Thoracic aorta (tissue), 2 donors: ENCODE data around the gene LCE5A. TPM values are rescaled to one million over a fixed set of nuclear protein-coding genes. Genes with fewer than 3 reads are reported as not detected.

ENCODE experiments used
- ATAC-seq: fragments of 150-250 bp; one replicate; pipeline ENCODE4 v1.8.0; 2017; ENCODE audit warnings: low read depth; ENCODE audit not compliant: insufficient number of reproducible peaks, low FRiP score
- DNase-seq: peaks from one replicate; pipeline ENCODE4 v3.0.0-alpha.2; 2020; ENCODE audit warnings: low spot score
- H3K27ac ChIP-seq, 2 donors: fragments of 200-600 bp; sonication (generic); 1 replicate in 1 of 2; 2 replicates in 1 of 2; pipeline ENCODE4 v1.5.1; 2016; ENCODE audit warnings: mild to moderate bottlenecking in 2 of 2, moderate library complexity in 2 of 2
- H3K27me3 ChIP-seq: fragments of 200-600 bp; sonication (generic); replicated peaks from 2 replicates; pipeline ENCODE4 v1.6.0; 2016; ENCODE audit warnings: mild to moderate bottlenecking; ENCODE audit not compliant: insufficient read depth
- H3K36me3 ChIP-seq: fragments of 200-600 bp; sonication (generic); one replicate; pipeline ENCODE4 v1.5.1; 2016
- H3K4me1 ChIP-seq, 2 donors: fragments of 200-600 bp; sonication (generic); 1 replicate in 1 of 2; 2 replicates in 1 of 2; pipeline versions ENCODE4 v1.5.1 to v1.6.0; 2016; ENCODE audit warnings: low read depth in 2 of 2, mild to moderate bottlenecking in 1 of 2; ENCODE audit not compliant: control insufficient read depth in 1 of 2
- H3K4me3 ChIP-seq: fragments of 200-600 bp; sonication (generic); 2 replicates; pipeline ENCODE4 v1.5.1; 2016; ENCODE audit warnings: mild to moderate bottlenecking
- H3K9me3 ChIP-seq: fragments of 200-600 bp; sonication (generic); 2 replicates; pipeline ENCODE4 v1.5.1; 2016
- CTCF ChIP-seq: fragments of 200-600 bp; sonication (generic); IDR thresholded peaks from one replicate; pipeline ENCODE4 v1.5.1; 2019; ENCODE audit warnings: antibody characterized with exemption
- total RNA-seq, 2 donors: library from RNA; depleted of rRNA; stranded (reverse); fragments of >200 nt; gene quantifications; one replicate each; pipeline versions ENCODE4 v1.1.0 to v1.2.3, GENCODE V29; 2016

The LCE5A gene
- total RNA-seq = not detected

GRCh38 chr1:152510503-152510902, at the start of gene LCE5A:
Gene LCE5A, plus strand, starts transcription at chr1:152510803. Its CDS starts 732 bp downstream, at chr1:152511535.
- Histone ChIP-seq H3K27me3 (peaks cover 6% of the 10 kb centered on the region), H3K4me1 (peaks cover 0 to 5% of the 10 kb centered on the region in 2 donors), H3K9me3 (no peaks in the 10 kb centered on the region), H3K4me3 (no peak within 1 kb of the TSS), H3K27ac (no peak within 1 kb of the TSS), H3K36me3 (no peaks in the 10 kb centered on the region)
- no peak for DNase-seq
- TF ChIP-seq CTCF = no peak
- ATAC-seq = no peak

- TF ChIP-seq CTCF = peak; percentile 52
- no peak for ATAC-seq
- Histone ChIP-seq H3K27ac (no peak overlapping the region), H3K4me1 (peaks cover 0 to 12% of the 10 kb centered on the region in 2 donors), H3K36me3 (no peaks in the 10 kb centered on the region), H3K9me3 (peaks cover 6% of the 10 kb centered on the region), H3K4me3 (no peak overlapping the region), H3K27me3 (no peaks in the 10 kb centered on the region)
- no peak for DNase-seq
Observed at GRCh38 chr1:152461544-152461943, 49.1 kb upstream of the LCE5A start.

- ATAC-seq (no peak), DNase-seq (no peak)
- Histone ChIP-seq H3K36me3 (no peaks in the 10 kb centered on the region), H3K4me3 (no peak overlapping the region), H3K27me3 (no peaks in the 10 kb centered on the region), H3K27ac (no peak overlapping the region), H3K9me3 (peaks cover 6% of the 10 kb centered on the region), H3K4me1 (peaks cover 0 to 12% of the 10 kb centered on the region in 2 donors)
- TF ChIP-seq CTCF = no peak
Observed at GRCh38 chr1:152462636-152463035, 48.0 kb upstream of the LCE5A start.

- Histone ChIP-seq H3K4me3 (no peak overlapping the region), H3K27me3 (no peaks in the 10 kb centered on the region), H3K36me3 (no peaks in the 10 kb centered on the region), H3K9me3 (peaks cover 6% of the 10 kb centered on the region), H3K27ac (no peak overlapping the region), H3K4me1 (no peaks in the 10 kb centered on the region)
- no peak for TF ChIP-seq CTCF
- DNase-seq = no peak
- ATAC-seq = no peak
Observed at GRCh38 chr1:152466217-152466616, 44.4 kb upstream of the LCE5A start.

- no peaks in the 10 kb centered on the region for H3K36me3 ChIP-seq
- H3K27ac ChIP-seq = no peak overlapping the region
- DNase-seq (no peak), ATAC-seq (no peak)
- H3K27me3 ChIP-seq = no peaks in the 10 kb centered on the region
- H3K9me3 ChIP-seq = peaks cover 8% of the 10 kb centered on the region
- H3K4me1 ChIP-seq = no peaks in the 10 kb centered on the region
- TF ChIP-seq CTCF = no peak
- H3K4me3 ChIP-seq = no peak overlapping the region
Observed at GRCh38 chr1:152473887-152474537, 36.6 kb upstream of the LCE5A start.
